ENCODE results near the gene VPS39. TPM values are rescaled to one million over a fixed set of nuclear protein-coding genes. Genes with fewer than 3 reads are reported as not detected.

The VPS39 gene
- total and polyA plus RNA-seq, 9 of the 15 experiments (the other 6 are each of a cell fraction or from before 2014, with no cell fraction given), result 3.2 to 37.3 (median 21.8) TPM

GRCh38 chr15:42193383-42193782 lies 14.7 kb downstream of the VPS39 start:
- Histone ChIP-seq H3K9ac (ENCODE audit: insufficient read depth in 1 of 2, low read depth in 2 of 2, low read length in 2 of 2) (no peak overlapping the region), H3K4me3 (no peak overlapping the region), H2AFZ (ENCODE audit: low read depth, low read length) (no peak overlapping the region), H3K9me3 (replicated peaks; ENCODE audit: control insufficient read depth, insufficient read depth, low read depth, low read length) (no peaks in the 10 kb centered on the region), H3K79me2 (ENCODE audit: control insufficient read depth, insufficient read depth, low read length) (no peaks in the 10 kb centered on the region), H3K4me2 (ENCODE audit: insufficient read depth, low read length) (no peak overlapping the region), H4K20me1 (replicated peaks; ENCODE audit: control insufficient read depth, insufficient read depth, low read length) (no peaks in the 10 kb centered on the region; the same call in 1 of the 2 replicates), H3K27me3 (ENCODE audit: control insufficient read depth in 2 of 2, insufficient read depth in 2 of 2, low read length in 2 of 2) (no peaks in the 10 kb centered on the region), H3K36me3 (ENCODE audit: control insufficient read depth, insufficient read depth, low read length) (peaks cover 25% of the 10 kb centered on the region), H3K9me1 (ENCODE audit: control insufficient read depth, insufficient read depth, low read length) (no peaks in the 10 kb centered on the region), H3K27ac (ENCODE audit: extremely low read depth, low read depth, low read length) (no peak overlapping the region), H3K4me1 (replicated peaks in 1 of 2; ENCODE audit: control insufficient read depth in 2 of 2, insufficient read depth in 2 of 2, low read length in 2 of 2) (no peaks in the 10 kb centered on the region)
- in situ Hi-C loops (cut with MboI), result no loop called here
- BruUV-seq (replicated peaks), result no TSS peak
- intact Hi-C loops (cut with micrococcal nuclease), result no loop called here
- 95% methylated on average over 3 of the region's 3 CpGs for WGBS (ENCODE audit: insufficient coverage, low coverage, missing lambda C conversion rate)
- FAIRE-seq (no peak), DNase-seq (ENCODE audit: extremely low read depth in 1 of 4, low spot score in 3 of 4) (no peak), ATAC-seq (no peak)
- CTCF ChIA-PET (ENCODE audit: low intra/inter-chr PET ratio), result no interaction called here
- TF ChIP-seq ETS1 (conservative IDR thresholded peaks at IDR 0.05; ENCODE audit: control insufficient read depth, low read depth, low read length) (no peak), L3MBTL2 (IDR thresholded peaks at IDR 0.05) (no peak), RAD21 (CRISPR knock-in tag; conservative IDR thresholded peaks at IDR 0.05 in 1 of 2, IDR thresholded peaks at IDR 0.05 in 1 of 2) (no peak), CHD4 (IDR thresholded peaks at IDR 0.05; ENCODE audit: insufficient read depth, insufficient replicate concordance, low read depth, low read length, poor library complexity, severe bottlenecking) (no peak)
- POLR2A ChIA-PET, result no interaction called here

All from K562 (cell line).